MCF 10A (cell line): ENCODE results near the gene KCNN2. TPM values are rescaled to one million over a fixed set of nuclear protein-coding genes. Genes with fewer than 3 reads are reported as not detected.

Experiments
- BruUV-seq: library from RNA; stranded (reverse); fragments of 400-500 nt; replicated peaks from 2 replicates; lab custom pipeline; 2021; lab: Mats Ljungman, UMichigan
- CTCF ChIA-PET: fragments of 300-600 bp; sonication (Branson Sonifier 250); formaldehyde crosslinking; extraction: SDS; loops from one replicate; lab custom pipeline; 2021; ENCODE audit warnings: antibody characterized with exemption, inconsistent platforms; lab: Yijun Ruan, JAX
- POLR2A ChIA-PET: fragments of 300-600, 350-650 bp; sonication (Branson Sonifier 250); formaldehyde crosslinking; extraction: SDS; loops from one replicate; lab custom pipeline; 2020; ENCODE audit warnings: antibody characterized with exemption, inconsistent platforms; lab: Yijun Ruan, JAX
- DNase-seq: peaks from one replicate; pipeline ENCODE4 v3.0.0-alpha.2; 2018; ENCODE audit not compliant: unreplicated experiment
- H3K27ac Mint-ChIP-seq: one replicate; pipeline ENCODE4 v1.8.0; 2022; ENCODE audit warnings: mild to moderate bottlenecking, low read depth, mixed read lengths; ENCODE audit not compliant: unreplicated experiment
- H3K27me3 Mint-ChIP-seq: one replicate; pipeline ENCODE4 v1.8.0; 2022; ENCODE audit warnings: mixed read lengths; ENCODE audit not compliant: insufficient read depth, unreplicated experiment
- H3K36me3 Mint-ChIP-seq: one replicate; pipeline ENCODE4 v1.8.0; 2022; ENCODE audit warnings: mild to moderate bottlenecking, moderate library complexity, mixed read lengths; ENCODE audit not compliant: insufficient read depth, unreplicated experiment
- H3K4me1 Mint-ChIP-seq: one replicate; pipeline ENCODE4 v1.8.0; 2022; ENCODE audit warnings: mixed read lengths; ENCODE audit not compliant: insufficient read depth, unreplicated experiment
- H3K4me3 Mint-ChIP-seq: one replicate; pipeline ENCODE4 v1.8.0; 2022; ENCODE audit warnings: mild to moderate bottlenecking, moderate library complexity, mixed read lengths; ENCODE audit not compliant: unreplicated experiment
- H3K9me3 Mint-ChIP-seq: one replicate; pipeline ENCODE4 v1.8.0; 2022; ENCODE audit warnings: mixed read lengths; ENCODE audit not compliant: unreplicated experiment
- CTCF ChIP-seq: fragments of 200-600 bp; IDR thresholded peaks from one replicate; pipeline ENCODE4 v1.8.0; 2022; ENCODE audit warnings: antibody characterized with exemption, mild to moderate bottlenecking; ENCODE audit not compliant: unreplicated experiment
- intact Hi-C: fragments of 100-400 bp; cut with micrococcal nuclease; formaldehyde crosslinking; loops from 2 replicates; pipeline ENCODE4 v1.14.1; 2022
- total RNA-seq: library from RNA; stranded (reverse); gene quantifications from 2 replicates; pipeline ENCODE4 v1.2.3, GENCODE V29; 2022

The KCNN2 gene
- total RNA-seq, 1 experiment from 2014 or later = not detected

- no peaks in the 10 kb centered on the region for H3K4me1 Mint-ChIP-seq
- intact Hi-C loops = no loop called here
- BruUV-seq = no TSS peak
- CTCF ChIA-PET = no interaction called here
- no peak for DNase-seq
- no peak overlapping the region for H3K27ac Mint-ChIP-seq
- H3K9me3 Mint-ChIP-seq = no peaks in the 10 kb centered on the region
- POLR2A ChIA-PET = no interaction called here
- no peak overlapping the region for H3K4me3 Mint-ChIP-seq
- no peaks in the 10 kb centered on the region for H3K36me3 Mint-ChIP-seq
- TF ChIP-seq CTCF = no peak
- H3K27me3 Mint-ChIP-seq = peaks cover 28% of the 10 kb centered on the region
Observed at GRCh38 chr5:114332493-114332892, 29.4 kb upstream of the KCNN2 start.

- H3K9me3 Mint-ChIP-seq = no peaks in the 10 kb centered on the region
- H3K27ac Mint-ChIP-seq = no peak overlapping the region
- intact Hi-C loops = no loop called here
- no peaks in the 10 kb centered on the region for H3K36me3 Mint-ChIP-seq
- TF ChIP-seq CTCF = no peak
- CTCF ChIA-PET = no interaction called here
- no peak for DNase-seq
- H3K27me3 Mint-ChIP-seq = peaks cover 28% of the 10 kb centered on the region
- POLR2A ChIA-PET = no interaction called here
- no peaks in the 10 kb centered on the region for H3K4me1 Mint-ChIP-seq
- H3K4me3 Mint-ChIP-seq = no peak overlapping the region
- BruUV-seq = no TSS peak
Observed at GRCh38 chr5:114332925-114333324, 28.9 kb upstream of the KCNN2 start.

GRCh38 chr5:114335391-114335790, 26.5 kb upstream of the KCNN2 start:
- Mint-ChIP-seq H3K27me3 (peaks cover 30% of the 10 kb centered on the region), H3K27ac (no peak overlapping the region), H3K4me1 (no peaks in the 10 kb centered on the region), H3K4me3 (no peak overlapping the region), H3K9me3 (no peaks in the 10 kb centered on the region), H3K36me3 (no peaks in the 10 kb centered on the region)
- BruUV-seq = no TSS peak
- no peak for TF ChIP-seq CTCF
- DNase-seq = no peak
- ChIA-PET POLR2A (no interaction called here), CTCF (interaction anchor here (1.0 kb wide), 1 partner anchor 113 kb away, joined by 4 read pairs; no protein-coding TSS in a partner anchor)
- intact Hi-C loops = no loop called here

GRCh38 chr5:114339108-114339507, 22.8 kb upstream of the KCNN2 start:
- no peaks in the 10 kb centered on the region for H3K4me1 Mint-ChIP-seq
- H3K27me3 Mint-ChIP-seq = peaks cover 32% of the 10 kb centered on the region
- H3K36me3 Mint-ChIP-seq = no peaks in the 10 kb centered on the region
- no peak for TF ChIP-seq CTCF
- POLR2A ChIA-PET = no interaction called here
- CTCF ChIA-PET = interaction anchor here (0.6 kb wide), 1 partner anchor 757 kb away, joined by 3 read pairs; no protein-coding TSS in a partner anchor
- H3K27ac Mint-ChIP-seq = no peak overlapping the region
- BruUV-seq = no TSS peak
- H3K9me3 Mint-ChIP-seq = no peaks in the 10 kb centered on the region
- H3K4me3 Mint-ChIP-seq = no peak overlapping the region
- DNase-seq = no peak
- intact Hi-C loops = no loop called here
